Endometrium (tissue), 2 donors: Measurements from ENCODE around the gene LRRC41.
"Not testable (repeated sequence)": the region's sequence is repeated elsewhere in the genome, so short reads cannot be mapped to it uniquely, and the experiment has no call there.

Experiments used
- FAIRE-seq: peaks from 2 replicates; lab custom pipeline; 2012; peaks lifted over from hg19 to GRCh38; lab: Jason Lieb, UNC
- donor health status: control.
- donor health status: control.

LRRC41 gene

GRCh38 chr1:46285730-46286477 is 17.5 kb downstream of the LRRC41 start:
- no peak for FAIRE-seq

GRCh38 chr1:46284597-46285564 is 18.5 kb downstream of the LRRC41 start:
- no peak for FAIRE-seq

GRCh38 chr1:46284058-46284457 is 19.4 kb downstream of the LRRC41 start:
- FAIRE-seq = no peak

DNA sequence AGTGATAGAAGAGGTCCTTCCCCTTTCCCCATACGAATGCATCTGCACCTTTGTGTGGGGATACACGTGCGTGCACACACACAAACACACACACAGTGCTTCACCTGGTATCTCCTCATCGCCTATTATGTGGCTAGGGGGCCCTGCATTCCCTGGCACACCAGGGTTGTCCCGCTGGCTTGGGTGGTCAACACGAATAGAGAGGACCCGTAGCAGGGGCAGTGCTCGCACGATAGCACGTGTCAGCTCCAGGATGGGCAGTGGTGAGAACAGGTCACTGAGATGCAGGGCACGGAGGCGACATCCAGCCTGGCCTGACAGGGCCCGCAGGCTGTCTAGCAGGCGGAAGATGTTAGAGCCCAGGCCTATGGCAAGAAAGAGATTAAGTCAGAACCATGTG is 22.4 kb downstream of the LRRC41 start:
- no peak for FAIRE-seq

DNA sequence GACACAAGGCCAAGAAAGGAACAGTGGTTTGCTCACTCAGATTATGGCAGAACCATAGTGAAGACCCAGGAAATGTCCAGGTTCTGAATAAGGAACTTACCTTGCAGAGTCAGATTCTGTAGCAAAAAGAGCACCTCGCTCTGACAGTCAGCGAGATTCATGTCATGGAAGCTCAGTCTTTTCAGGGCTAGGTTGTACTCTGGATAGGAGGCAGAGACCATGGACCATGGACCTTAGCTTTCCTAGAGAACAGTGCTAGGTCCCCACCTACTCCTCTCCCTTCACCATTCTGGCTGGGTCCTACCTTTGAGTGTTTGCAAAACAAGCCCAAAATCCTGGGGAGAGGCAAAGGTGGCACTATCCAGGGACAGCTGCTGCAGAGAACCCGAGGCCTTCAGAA is 23.3 kb downstream of the LRRC41 start:
- FAIRE-seq = no peak

DNA sequence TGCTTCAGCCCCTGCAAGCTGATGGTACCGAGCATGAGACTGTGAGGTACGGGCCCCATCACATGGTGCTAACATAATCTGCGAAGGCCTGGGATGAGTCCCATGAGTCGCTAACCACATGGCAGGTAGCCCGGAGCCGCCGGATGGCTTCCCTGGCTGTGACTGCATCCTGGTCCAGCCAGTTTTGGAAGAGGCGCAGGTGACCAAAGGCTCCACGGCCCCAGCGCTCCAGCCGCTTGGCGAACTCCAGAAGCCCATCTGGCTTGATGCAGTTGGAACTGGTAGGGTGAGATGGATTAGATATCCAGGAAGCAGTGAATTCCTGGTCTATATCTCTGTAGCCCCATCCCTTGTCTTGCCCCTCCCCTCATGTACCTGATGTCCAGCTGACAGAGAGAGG is 24.6 kb downstream of the LRRC41 start:
- no peak for FAIRE-seq

DNA sequence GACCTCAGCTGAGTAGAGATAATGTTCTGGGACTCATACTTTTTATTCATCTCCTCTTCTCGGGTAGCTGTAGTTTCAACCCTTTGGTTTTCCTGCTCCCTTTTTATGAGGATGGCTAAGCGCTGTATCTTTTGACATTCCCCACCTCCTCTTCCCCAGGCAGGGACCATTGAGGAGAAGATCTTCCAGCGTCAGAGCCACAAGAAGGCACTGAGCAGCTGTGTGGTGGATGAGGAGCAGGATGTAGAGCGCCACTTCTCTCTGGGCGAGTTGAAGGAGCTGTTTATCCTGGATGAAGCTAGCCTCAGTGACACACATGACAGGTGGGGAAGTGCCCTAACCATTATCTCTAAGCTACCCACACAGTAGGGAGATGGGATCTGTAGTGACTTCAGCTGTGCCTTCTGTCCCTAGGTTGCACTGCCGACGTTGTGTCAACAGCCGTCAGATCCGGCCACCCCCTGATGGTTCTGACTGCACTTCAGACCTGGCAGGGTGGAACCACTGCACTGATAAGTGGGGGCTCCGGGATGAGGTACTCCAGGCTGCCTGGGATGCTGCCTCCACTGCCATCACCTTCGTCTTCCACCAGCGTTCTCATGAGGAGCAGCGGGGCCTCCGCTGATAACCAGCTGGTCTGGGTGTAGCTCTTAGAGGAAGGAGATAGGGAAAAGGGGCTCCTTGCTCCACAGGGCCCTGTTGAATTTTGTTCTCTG is 25.6 kb downstream of the LRRC41 start:
- FAIRE-seq = no peak

DNA sequence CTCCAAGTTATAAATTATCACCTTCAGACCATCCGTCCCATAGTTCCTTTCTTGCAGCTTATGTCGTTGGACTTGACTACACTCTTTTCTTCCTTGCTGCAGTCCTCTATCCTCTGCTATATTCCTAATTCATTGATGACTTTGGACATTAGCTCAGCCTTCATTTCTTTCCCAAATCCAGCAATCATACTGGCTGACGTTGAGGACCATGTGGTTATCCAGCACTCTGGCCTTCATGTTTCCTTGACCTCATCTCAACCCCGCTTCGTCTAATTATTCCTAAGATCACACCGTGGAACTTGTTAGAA is 28.4 kb downstream of the LRRC41 start:
- no peak for FAIRE-seq

DNA sequence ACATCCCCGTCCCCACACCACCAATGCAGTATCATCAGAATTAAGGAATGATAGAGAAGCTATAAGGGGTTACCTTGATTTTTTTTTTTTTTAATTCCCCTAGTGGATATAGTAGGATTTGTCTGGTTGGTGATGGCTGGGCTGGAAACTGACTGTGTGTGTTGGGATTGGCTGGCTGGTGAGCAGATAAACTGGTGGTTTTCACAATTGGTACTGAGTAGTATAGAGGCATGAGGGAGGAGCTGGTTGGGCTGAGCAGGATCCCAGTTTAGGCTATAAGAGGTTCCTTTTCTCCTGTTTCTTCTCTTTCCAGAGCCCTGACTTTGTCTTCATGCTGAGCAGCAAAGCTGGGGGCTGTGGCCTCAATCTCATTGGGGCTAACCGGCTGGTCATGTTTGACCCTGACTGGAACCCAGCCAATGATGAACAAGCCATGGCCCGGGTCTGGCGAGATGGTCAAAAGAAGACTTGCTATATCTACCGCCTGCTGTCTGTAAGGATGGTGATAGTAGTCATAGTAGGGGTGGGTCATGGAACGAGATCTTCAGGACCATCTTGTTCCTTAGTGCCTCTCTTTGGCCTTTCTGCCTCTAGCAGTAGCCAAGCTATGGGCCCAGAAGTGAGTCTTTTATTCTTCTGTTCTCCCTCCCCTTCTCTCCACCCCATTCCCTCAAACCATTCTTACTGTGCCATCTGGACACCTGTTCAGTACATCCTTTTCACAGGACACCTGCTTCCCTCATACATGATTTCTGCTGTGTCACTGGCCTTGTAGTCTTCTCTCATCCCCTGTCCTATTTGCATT is 29.0 kb downstream of the LRRC41 start:
- no peak for FAIRE-seq

DNA sequence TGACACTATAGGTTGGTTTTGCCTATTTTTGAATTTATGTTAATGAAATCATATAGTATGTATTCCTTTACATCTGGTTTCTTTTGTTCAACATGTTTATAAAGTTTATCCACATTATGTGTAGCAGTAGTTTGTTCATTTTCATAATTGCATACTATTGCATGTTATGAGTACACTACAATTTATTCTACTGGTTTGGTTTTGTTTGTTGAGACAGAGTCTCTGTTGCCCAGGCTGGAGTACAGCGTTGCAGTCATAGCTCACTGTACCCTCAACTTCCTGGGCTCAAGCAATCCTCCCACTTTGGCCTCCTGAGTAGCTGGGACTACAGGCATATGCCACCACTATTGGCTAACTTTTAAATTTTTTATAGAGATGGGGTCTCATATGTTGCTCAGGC is 34.8 kb downstream of the LRRC41 start:
- FAIRE-seq = no peak

DNA sequence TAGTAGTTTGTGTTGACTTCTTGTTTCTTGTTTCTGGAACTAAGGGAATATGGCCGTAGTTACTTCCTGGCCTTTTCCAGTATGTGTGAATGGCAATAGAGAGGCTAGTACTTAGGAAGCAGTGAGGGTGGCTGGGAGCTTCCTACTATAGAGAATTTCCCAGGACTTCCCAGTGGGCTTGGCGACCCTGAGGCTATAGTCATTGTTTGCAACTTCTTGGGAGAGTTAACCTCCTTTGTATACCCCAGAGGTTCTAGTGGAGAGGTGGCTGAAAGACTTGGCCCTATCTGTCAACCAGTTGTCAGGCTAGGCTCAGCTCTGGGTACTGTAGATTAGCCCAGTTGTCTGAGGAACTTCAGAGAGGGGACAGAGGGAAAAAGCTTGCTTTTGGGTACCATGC is 40.3 kb downstream of the LRRC41 start:
- FAIRE-seq = no peak

GRCh38 chr1:46262508-46262907 is 40.9 kb downstream of the LRRC41 start:
- no peak for FAIRE-seq

DNA sequence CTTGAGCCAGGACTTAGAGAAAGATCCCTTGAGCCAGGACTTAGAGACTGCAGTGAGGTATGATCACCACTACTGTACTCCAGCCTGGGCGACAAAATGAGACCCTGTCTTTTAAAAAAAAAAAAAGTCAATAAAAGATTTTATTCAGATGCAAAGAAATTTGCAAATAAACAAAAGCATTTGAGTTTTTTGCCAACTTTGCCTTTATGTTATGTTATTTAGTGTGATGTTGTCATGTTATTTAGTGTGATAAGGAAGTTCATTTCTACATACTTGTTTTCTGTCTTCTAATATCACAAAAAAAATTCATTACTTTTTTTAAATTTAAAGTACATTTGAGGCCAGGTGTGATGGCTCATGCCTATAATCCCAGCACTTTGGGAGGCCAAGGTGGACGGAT is 46.9 kb downstream of the LRRC41 start:
- FAIRE-seq = no peak

GRCh38 chr1:46254668-46255067 is 48.7 kb downstream of the LRRC41 start:
- FAIRE-seq = no peak

DNA sequence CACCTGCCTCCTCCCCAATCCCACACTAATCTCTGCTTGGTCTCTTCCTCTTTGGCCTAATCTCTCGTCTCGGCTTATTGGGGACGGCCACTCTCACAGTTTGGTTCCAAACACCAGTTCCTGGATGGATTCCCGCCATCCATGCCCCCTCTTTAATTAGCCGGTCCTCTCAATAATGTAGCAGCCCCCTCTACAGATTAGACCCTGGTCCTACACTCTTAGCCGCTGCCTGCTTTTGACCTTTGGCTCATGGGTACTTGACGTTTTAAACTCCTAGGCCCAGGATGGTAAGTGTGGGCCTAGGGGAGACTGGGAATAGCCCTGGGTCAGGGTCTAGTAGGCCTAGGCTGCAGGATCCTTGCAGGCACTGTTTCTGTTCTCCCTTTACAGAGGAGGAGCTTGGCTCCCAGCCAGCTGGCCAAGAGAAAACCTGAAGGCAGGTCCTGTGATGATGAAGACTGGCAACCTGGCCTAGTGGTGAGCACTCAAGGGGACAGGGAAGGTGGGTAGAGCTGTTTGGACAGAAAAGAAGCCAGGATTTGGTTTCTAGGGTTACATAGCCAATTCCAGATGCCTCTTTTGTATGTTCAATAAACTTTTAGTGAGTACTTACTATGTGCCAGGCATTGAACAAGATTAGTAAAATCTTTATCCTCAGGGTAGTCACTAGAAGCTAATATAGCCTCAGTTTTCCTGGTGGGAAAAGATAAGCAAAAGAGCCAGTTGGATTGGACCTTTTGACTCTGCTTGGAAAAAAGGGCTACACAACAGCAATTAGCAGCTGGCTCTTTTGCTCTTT is 55.1 kb downstream of the LRRC41 start:
- no peak for FAIRE-seq

- FAIRE-seq = peak; percentile 39
Observed at GRCh38 chr1:46247436-46248121, 55.8 kb downstream of the LRRC41 start, which contains the start of gene RAD54L. Gene RAD54L, plus strand, starts transcription at chr1:46247763. Its CDS starts 643 bp downstream, at chr1:46248406.

- no peak for FAIRE-seq
Observed at GRCh38 chr1:46246548-46247435, 56.6 kb downstream of the LRRC41 start.

- FAIRE-seq = not testable (repeated sequence)
Observed at GRCh38 chr1:46246136-46246535, 57.3 kb downstream of the LRRC41 start.

DNA sequence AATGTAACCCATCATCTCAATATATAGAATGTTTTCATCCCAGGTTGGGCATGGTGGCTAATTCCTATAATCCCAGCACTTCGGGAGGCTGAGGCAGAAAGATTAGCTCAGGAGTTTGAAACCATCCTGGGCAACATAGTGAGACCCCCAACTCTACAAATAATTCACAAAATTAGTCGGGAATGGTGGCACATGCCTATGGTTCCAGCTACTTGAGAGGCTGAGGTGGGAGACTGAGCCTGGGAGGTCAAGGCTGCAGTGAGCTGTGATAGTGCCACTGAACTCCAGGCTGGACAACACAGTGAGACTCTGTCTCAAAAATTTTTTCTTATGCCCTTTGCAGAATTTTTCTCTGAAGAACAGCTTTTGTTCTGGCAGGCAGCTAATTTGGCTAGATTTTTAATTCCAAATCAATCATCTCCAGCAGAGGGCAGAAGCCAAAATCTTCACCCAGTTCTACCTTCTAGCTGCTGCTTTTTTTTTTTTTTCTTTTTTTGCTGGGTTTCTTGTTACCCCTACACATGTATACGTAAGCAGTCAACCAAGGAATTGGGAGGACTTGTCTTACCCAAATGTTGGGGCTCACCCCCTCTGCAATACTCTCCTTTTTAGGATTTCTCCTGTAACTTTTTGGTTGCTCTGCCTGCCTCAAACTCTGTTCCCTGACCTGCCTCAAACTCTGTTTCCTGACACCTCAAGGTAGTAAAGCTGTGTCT is 58.6 kb downstream of the LRRC41 start:
- no peak for FAIRE-seq
